ENCODE results near the gene SLC25A47.

The SLC25A47 gene

GRCh38 chr14:100364403-100364802, 41.3 kb downstream of the SLC25A47 start:
- Histone ChIP-seq H3K4me1 (ENCODE audit: control insufficient read depth, insufficient read depth, low read length) (no peaks in the 10 kb centered on the region), H3K9ac (ENCODE audit: low read depth, low read length) (no peak overlapping the region), H3K9me3 (replicated peaks; ENCODE audit: low read length) (no peaks in the 10 kb centered on the region), H3K4me2 (ENCODE audit: low read length) (no peak overlapping the region), H3K27me3 (ENCODE audit: control insufficient read depth, insufficient read depth, low read length) (no peaks in the 10 kb centered on the region), H3K36me3 (ENCODE audit: insufficient read depth, low read length) (peaks cover 40% of the 10 kb centered on the region), H3K4me3 (ENCODE audit: low read length) (no peak overlapping the region)

DNA sequence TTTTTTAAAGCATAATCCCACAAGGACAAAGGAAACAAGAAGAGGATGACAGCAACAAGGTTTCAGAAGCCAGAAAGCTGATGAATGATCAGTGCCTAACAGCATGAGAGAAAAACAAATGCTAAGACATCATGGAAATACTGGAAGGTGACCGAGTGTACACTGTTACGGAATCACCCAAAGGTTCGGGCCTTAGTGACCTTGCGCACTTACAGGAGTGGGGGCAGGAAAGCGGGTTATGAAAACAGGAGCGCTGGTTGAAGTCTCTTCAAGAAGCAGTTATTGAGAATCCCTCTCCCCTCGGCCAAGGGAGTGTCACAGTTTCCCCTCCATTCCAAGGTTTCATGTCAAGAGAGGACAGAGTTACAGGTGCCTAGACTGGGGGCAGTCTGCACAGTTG, 42.6 kb downstream of the SLC25A47 start:
- peaks cover 31% of the 10 kb centered on the region for H3K36me3 ChIP-seq (ENCODE audit: insufficient read depth, low read length)

DNA sequence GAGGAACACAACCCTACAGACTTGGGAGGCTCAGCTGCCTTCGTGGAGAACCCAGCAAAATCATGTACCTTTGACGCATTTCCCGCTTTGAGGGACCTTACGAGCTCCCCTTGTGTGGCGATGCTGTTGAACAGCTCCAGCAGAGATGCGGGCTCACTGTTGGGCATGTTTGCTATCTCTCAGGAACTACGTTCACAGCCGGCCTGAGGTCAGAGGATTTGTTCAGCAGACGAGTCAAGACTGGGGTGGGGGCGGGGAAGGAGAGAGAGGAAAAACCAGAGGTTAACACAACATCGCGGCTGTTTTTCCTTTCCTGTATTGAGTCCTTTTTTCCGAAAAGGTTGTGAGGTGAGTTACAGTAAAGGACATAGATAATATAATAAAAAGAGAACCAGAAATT, 45.9 kb downstream of the SLC25A47 start:
- H3K4me3 ChIP-seq (ENCODE audit: low read length): no peak overlapping the region
- peaks cover 27% of the 10 kb centered on the region for H3K36me3 ChIP-seq (ENCODE audit: insufficient read depth, low read length)
- no peaks in the 10 kb centered on the region for H3K9me3 ChIP-seq (replicated peaks; ENCODE audit: low read length)
- H3K27me3 ChIP-seq (ENCODE audit: control insufficient read depth, insufficient read depth, low read length): no peaks in the 10 kb centered on the region
- H3K9ac ChIP-seq (ENCODE audit: low read depth, low read length): no peak overlapping the region
- H3K4me2 ChIP-seq (ENCODE audit: low read length): no peak overlapping the region
- H3K4me1 ChIP-seq (ENCODE audit: control insufficient read depth, insufficient read depth, low read length): no peaks in the 10 kb centered on the region

More for the DNA sequence above, 42.6 kb downstream of the SLC25A47 start:
- H3K4me2 ChIP-seq (ENCODE audit: low read length): no peak overlapping the region
- no peaks in the 10 kb centered on the region for H3K9me3 ChIP-seq (replicated peaks; ENCODE audit: low read length)
- no peaks in the 10 kb centered on the region for H3K27me3 ChIP-seq (ENCODE audit: control insufficient read depth, insufficient read depth, low read length)
- no peak overlapping the region for H3K9ac ChIP-seq (ENCODE audit: low read depth, low read length)
- no peaks in the 10 kb centered on the region for H3K4me1 ChIP-seq (ENCODE audit: control insufficient read depth, insufficient read depth, low read length)
- no peak overlapping the region for H3K4me3 ChIP-seq (ENCODE audit: low read length)

DNA sequence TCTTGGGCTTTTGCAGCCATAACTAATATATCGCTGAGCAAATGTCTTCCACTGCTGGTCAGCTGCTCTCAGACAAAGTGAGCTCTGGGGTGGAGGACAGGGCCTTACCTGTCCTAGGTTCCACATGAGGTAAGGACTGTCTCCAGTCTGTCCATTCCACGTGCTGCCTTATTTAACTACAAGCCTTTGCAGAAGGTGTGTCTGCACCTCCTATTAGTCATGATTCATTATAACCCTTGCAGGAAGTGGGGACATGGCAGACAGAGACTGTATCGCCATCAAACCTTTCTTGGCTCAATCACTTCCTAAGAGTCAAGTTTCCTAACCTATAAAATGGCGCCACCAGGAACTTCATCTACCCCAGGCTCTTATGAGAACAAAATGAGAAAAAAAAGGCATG, 46.9 kb downstream of the SLC25A47 start:
- H3K36me3 ChIP-seq (ENCODE audit: insufficient read depth, low read length): peaks cover 24% of the 10 kb centered on the region

GRCh38 chr14:100371773-100372172, 48.6 kb downstream of the SLC25A47 start:
- H3K9me3 ChIP-seq (replicated peaks; ENCODE audit: low read length): no peaks in the 10 kb centered on the region
- no peak overlapping the region for H3K9ac ChIP-seq (ENCODE audit: low read depth, low read length)
- peaks cover 13% of the 10 kb centered on the region for H3K4me1 ChIP-seq (ENCODE audit: control insufficient read depth, insufficient read depth, low read length)
- H3K27me3 ChIP-seq (ENCODE audit: control insufficient read depth, insufficient read depth, low read length): no peaks in the 10 kb centered on the region
- no peak overlapping the region for H3K4me2 ChIP-seq (ENCODE audit: low read length)
- peaks cover 18% of the 10 kb centered on the region for H3K36me3 ChIP-seq (ENCODE audit: insufficient read depth, low read length)
- H3K4me3 ChIP-seq (ENCODE audit: low read length): no peak overlapping the region

More for the DNA sequence above, 46.9 kb downstream of the SLC25A47 start:
- H3K27me3 ChIP-seq (ENCODE audit: control insufficient read depth, insufficient read depth, low read length): no peaks in the 10 kb centered on the region
- H3K4me3 ChIP-seq (ENCODE audit: low read length): no peak overlapping the region
- peaks cover 7% of the 10 kb centered on the region for H3K4me1 ChIP-seq (ENCODE audit: control insufficient read depth, insufficient read depth, low read length)
- H3K4me2 ChIP-seq (ENCODE audit: low read length): no peak overlapping the region
- no peak overlapping the region for H3K9ac ChIP-seq (ENCODE audit: low read depth, low read length)
- no peaks in the 10 kb centered on the region for H3K9me3 ChIP-seq (replicated peaks; ENCODE audit: low read length)

DNA sequence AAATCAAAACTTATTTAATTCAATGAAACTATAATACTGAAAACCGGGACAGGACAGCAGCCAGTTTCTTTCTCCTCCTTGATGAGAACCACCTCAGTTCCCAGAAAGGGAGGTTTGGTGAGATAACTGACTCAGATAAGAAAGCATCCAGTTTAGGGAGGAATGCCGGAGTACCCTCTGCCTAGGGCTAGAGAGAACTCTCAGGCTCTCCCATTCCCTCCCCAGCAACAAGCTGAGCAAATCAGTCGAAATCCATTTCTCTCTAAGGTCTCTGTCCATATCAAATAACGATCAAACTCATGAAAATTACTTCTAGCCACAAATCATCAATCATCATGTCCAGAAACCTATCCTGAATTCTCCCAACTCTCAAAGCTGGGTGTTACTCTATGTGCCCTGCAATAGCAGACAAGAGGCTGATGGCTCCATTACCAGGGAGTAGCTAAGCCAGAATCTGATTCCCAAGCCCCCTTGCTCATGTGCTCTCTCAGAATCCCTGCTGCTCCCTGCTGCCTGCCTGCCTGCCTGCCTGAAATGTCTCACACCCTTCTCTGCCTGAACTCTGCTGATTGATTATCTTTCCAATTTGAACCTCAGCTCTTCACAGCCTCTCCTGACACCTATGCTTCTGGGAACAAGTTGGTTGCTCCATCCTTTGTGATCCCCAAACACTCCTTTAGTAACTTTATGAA, 49.4 kb downstream of the SLC25A47 start:
- Histone ChIP-seq H3K27me3 (ENCODE audit: control insufficient read depth, insufficient read depth, low read length) (no peaks in the 10 kb centered on the region), H3K36me3 (ENCODE audit: insufficient read depth, low read length) (peaks cover 15% of the 10 kb centered on the region), H3K4me1 (ENCODE audit: control insufficient read depth, insufficient read depth, low read length) (peaks cover 16% of the 10 kb centered on the region), H3K4me3 (ENCODE audit: low read length) (no peak overlapping the region), H3K9me3 (replicated peaks; ENCODE audit: low read length) (no peaks in the 10 kb centered on the region), H3K4me2 (ENCODE audit: low read length) (no peak overlapping the region), H3K9ac (ENCODE audit: low read depth, low read length) (no peak overlapping the region)

GRCh38 chr14:100374270-100374669, 51.1 kb downstream of the SLC25A47 start:
- Histone ChIP-seq H3K4me2 (ENCODE audit: low read length) (peak overlapping the region; percentile 93), H3K9ac (ENCODE audit: low read depth, low read length) (no peak overlapping the region), H3K4me3 (ENCODE audit: low read length) (peak overlapping the region; percentile 96), H3K4me1 (ENCODE audit: control insufficient read depth, insufficient read depth, low read length) (peaks cover 16% of the 10 kb centered on the region), H3K9me3 (replicated peaks; ENCODE audit: low read length) (no peaks in the 10 kb centered on the region), H3K36me3 (ENCODE audit: insufficient read depth, low read length) (peaks cover 7% of the 10 kb centered on the region), H3K27me3 (ENCODE audit: control insufficient read depth, insufficient read depth, low read length) (no peaks in the 10 kb centered on the region)

- peak overlapping the region; percentile 96 for H3K4me3 ChIP-seq (ENCODE audit: low read length)
- no peaks in the 10 kb centered on the region for H3K27me3 ChIP-seq (ENCODE audit: control insufficient read depth, insufficient read depth, low read length)
- no peaks in the 10 kb centered on the region for H3K9me3 ChIP-seq (replicated peaks; ENCODE audit: low read length)
- peak overlapping the region; percentile 93 for H3K4me2 ChIP-seq (ENCODE audit: low read length)
- H3K36me3 ChIP-seq (ENCODE audit: insufficient read depth, low read length): peaks cover 6% of the 10 kb centered on the region
- peak overlapping the region; percentile 96 for H3K9ac ChIP-seq (ENCODE audit: low read depth, low read length)
- peaks cover 16% of the 10 kb centered on the region for H3K4me1 ChIP-seq (ENCODE audit: control insufficient read depth, insufficient read depth, low read length)
These were observed 51.7 kb downstream of the SLC25A47 start for GRCh38 chr14:100374876-100375265.

DNA sequence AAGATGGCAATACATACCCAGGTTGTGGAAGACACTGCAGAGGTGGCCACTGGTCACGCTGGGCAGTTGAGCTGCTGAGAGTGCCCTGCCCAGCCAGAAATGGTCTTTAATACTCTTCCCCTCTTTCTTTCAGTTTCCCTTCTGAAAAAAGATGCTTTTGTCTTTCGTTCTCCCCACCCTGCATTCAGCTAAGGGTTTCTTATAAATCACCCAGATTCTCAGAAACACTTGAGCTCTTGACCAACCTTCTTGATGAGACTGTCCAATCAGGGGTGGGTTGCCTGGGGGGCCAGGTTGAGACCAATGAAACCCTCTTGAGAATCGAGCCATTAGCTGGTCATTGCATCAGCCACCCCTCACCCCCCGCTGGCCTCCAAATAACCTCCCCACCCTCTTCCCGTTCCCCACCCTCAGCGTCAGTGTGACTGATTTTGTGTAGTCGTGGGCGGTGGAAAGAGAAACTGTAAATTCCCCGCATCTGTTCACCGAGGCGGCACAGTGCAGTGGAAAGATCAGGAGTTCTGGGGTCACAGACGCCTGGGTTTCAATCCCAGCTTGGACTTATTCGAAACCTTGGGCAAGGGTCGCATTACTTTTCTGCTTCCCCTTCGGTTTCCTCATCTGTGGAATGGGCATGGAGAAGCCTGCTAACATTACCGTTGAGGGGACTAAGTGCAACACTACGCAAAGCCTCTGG, 52.3 kb downstream of the SLC25A47 start:
- Histone ChIP-seq H3K9me3 (replicated peaks; ENCODE audit: low read length) (no peaks in the 10 kb centered on the region), H3K4me2 (ENCODE audit: low read length) (peak overlapping the region; percentile 93), H3K4me1 (ENCODE audit: control insufficient read depth, insufficient read depth, low read length) (peaks cover 16% of the 10 kb centered on the region), H3K9ac (ENCODE audit: low read depth, low read length) (peak overlapping the region; percentile 96), H3K27me3 (ENCODE audit: control insufficient read depth, insufficient read depth, low read length) (no peaks in the 10 kb centered on the region), H3K36me3 (ENCODE audit: insufficient read depth, low read length) (peaks cover 4% of the 10 kb centered on the region), H3K4me3 (ENCODE audit: low read length) (peak overlapping the region; percentile 96)

GRCh38 chr14:100375963-100376735, 53.0 kb downstream of the SLC25A47 start, which contains the start of gene WDR25:
Gene WDR25, plus strand, starts transcription at chr14:100376485.
- H3K9me3 ChIP-seq (replicated peaks; ENCODE audit: low read length): no peaks in the 10 kb centered on the region
- H3K9ac ChIP-seq (ENCODE audit: low read depth, low read length): peak within 1 kb of the TSS; percentile 96
- no peaks in the 10 kb centered on the region for H3K27me3 ChIP-seq (ENCODE audit: control insufficient read depth, insufficient read depth, low read length)
- peak within 1 kb of the TSS; percentile 93 for H3K4me2 ChIP-seq (ENCODE audit: low read length)
- H3K4me1 ChIP-seq (ENCODE audit: control insufficient read depth, insufficient read depth, low read length): peaks cover 16% of the 10 kb centered on the region
- H3K4me3 ChIP-seq (ENCODE audit: low read length): peak within 1 kb of the TSS; percentile 96
- peaks cover 4% of the 10 kb centered on the region for H3K36me3 ChIP-seq (ENCODE audit: insufficient read depth, low read length)

GRCh38 chr14:100376751-100377171, 53.6 kb downstream of the SLC25A47 start:
- Histone ChIP-seq H3K4me2 (ENCODE audit: low read length) (peak overlapping the region; percentile 91), H3K4me3 (ENCODE audit: low read length) (peak overlapping the region; percentile 96), H3K4me1 (ENCODE audit: control insufficient read depth, insufficient read depth, low read length) (peaks cover 16% of the 10 kb centered on the region), H3K9me3 (replicated peaks; ENCODE audit: low read length) (no peaks in the 10 kb centered on the region), H3K36me3 (ENCODE audit: insufficient read depth, low read length) (peaks cover 4% of the 10 kb centered on the region), H3K27me3 (ENCODE audit: control insufficient read depth, insufficient read depth, low read length) (no peaks in the 10 kb centered on the region), H3K9ac (ENCODE audit: low read depth, low read length) (peak overlapping the region; percentile 96)

All from skeletal muscle satellite cell (primary cell).